ENCODE results near the gene DAZ3. TPM values are rescaled to one million over a fixed set of nuclear protein-coding genes. Genes with fewer than 3 reads are reported as not detected.
"Not testable (repeated sequence)": the region's sequence is repeated elsewhere in the genome, so short reads cannot be mapped to it uniquely, and the experiment has no call there.

DAZ3 gene
- polyA plus RNA-seq (2013, experiment 1 of 2): not detected
- not detected for polyA plus RNA-seq (2013, experiment 2 of 2)

DNA sequence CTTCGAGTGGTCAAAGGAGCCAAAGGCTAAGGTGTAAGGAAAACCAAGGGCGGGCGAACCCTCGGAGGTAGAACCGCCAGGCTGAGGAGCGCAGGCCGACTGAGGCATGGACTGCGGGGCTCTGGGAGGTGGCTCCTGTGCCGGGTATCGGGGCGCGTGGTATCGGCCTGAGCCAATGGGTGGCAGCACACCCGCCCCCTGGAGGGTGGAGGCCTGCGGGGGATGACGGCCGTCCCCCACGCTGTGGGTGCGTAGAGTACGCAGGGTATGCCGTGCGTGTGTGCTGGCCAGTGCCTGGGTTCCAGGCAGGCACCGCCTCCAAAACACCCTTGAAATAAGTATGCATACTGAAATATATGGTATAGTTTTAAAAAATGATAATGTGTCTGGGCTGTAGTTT, at the start of gene DAZ3:
DAZ3 (minus strand) TSS at position 101 of the 400 bp plus-strand sequence. CDS start 208 bp downstream, outside the sequence.
- H3K18ac ChIP-seq (ENCODE audit: low read length); H3K4me3 ChIP-seq (ENCODE audit: low read length); H2BK15ac ChIP-seq (replicated peaks; ENCODE audit: low read depth); DNase-seq; H3K23ac ChIP-seq (ENCODE audit: low read length); H4K5ac ChIP-seq (ENCODE audit: low read length); H3K4ac ChIP-seq (ENCODE audit: low read depth, low read length); H4K8ac ChIP-seq (ENCODE audit: low read depth, low read length); H2BK120ac ChIP-seq (ENCODE audit: low read depth, low read length); H3K9ac ChIP-seq (ENCODE audit: low read length); H3K27ac ChIP-seq (ENCODE audit: low read depth, low read length); H3K79me1 ChIP-seq (ENCODE audit: low read length); H2BK5ac ChIP-seq (ENCODE audit: low read length); H3K56ac ChIP-seq (ENCODE audit: low read length); H3K36me3 ChIP-seq (ENCODE audit: control insufficient read depth, insufficient read depth, low read length); H3K4me1 ChIP-seq (ENCODE audit: control insufficient read depth, low read depth, low read length); H3K27me3 ChIP-seq (ENCODE audit: insufficient read depth, low read length, poor library complexity); H3K4me2 ChIP-seq (ENCODE audit: low read length); H2AK5ac ChIP-seq (ENCODE audit: low read length); H3K79me2 ChIP-seq (ENCODE audit: control insufficient read depth, insufficient read depth, low read length): not testable (repeated sequence)
- WGBS (ENCODE audit: extremely low coverage, insufficient coverage, low lambda C conversion rate): no CpG with 5 or more reads among the region's 23 CpGs

DNA sequence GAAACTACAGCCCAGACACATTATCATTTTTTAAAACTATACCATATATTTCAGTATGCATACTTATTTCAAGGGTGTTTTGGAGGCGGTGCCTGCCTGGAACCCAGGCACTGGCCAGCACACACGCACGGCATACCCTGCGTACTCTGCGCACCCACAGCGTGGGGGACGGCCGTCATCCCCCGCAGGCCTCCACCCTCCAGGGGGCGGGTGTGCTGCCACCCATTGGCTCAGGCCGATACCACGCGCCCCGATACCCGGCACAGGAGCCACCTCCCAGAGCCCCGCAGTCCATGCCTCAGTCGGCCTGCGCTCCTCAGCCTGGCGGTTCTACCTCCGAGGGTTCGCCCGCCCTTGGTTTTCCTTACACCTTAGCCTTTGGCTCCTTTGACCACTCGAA, 20.4 kb upstream of the DAZ3 start, which contains the start of gene DAZ4:
DAZ4 (plus strand) TSS at position 301 of the 400 bp plus-strand sequence. CDS start 208 bp downstream, outside the sequence.
- H3K79me1 ChIP-seq (ENCODE audit: low read length); H2BK5ac ChIP-seq (ENCODE audit: low read length); H3K23ac ChIP-seq (ENCODE audit: low read length); H3K18ac ChIP-seq (ENCODE audit: low read length); H3K36me3 ChIP-seq (ENCODE audit: control insufficient read depth, insufficient read depth, low read length); H3K27ac ChIP-seq (ENCODE audit: low read depth, low read length); H4K5ac ChIP-seq (ENCODE audit: low read length); DNase-seq; H3K27me3 ChIP-seq (ENCODE audit: insufficient read depth, low read length, poor library complexity); H3K4ac ChIP-seq (ENCODE audit: low read depth, low read length); H3K56ac ChIP-seq (ENCODE audit: low read length); H3K4me1 ChIP-seq (ENCODE audit: control insufficient read depth, low read depth, low read length); H3K79me2 ChIP-seq (ENCODE audit: control insufficient read depth, insufficient read depth, low read length); H3K9ac ChIP-seq (ENCODE audit: low read length); H2AK5ac ChIP-seq (ENCODE audit: low read length); H2BK15ac ChIP-seq (replicated peaks; ENCODE audit: low read depth); H3K4me2 ChIP-seq (ENCODE audit: low read length); H3K4me3 ChIP-seq (ENCODE audit: low read length); H2BK120ac ChIP-seq (ENCODE audit: low read depth, low read length); H4K8ac ChIP-seq (ENCODE audit: low read depth, low read length): not testable (repeated sequence)
- WGBS (ENCODE audit: extremely low coverage, insufficient coverage, low lambda C conversion rate): no CpG with 5 or more reads among the region's 23 CpGs

DNA sequence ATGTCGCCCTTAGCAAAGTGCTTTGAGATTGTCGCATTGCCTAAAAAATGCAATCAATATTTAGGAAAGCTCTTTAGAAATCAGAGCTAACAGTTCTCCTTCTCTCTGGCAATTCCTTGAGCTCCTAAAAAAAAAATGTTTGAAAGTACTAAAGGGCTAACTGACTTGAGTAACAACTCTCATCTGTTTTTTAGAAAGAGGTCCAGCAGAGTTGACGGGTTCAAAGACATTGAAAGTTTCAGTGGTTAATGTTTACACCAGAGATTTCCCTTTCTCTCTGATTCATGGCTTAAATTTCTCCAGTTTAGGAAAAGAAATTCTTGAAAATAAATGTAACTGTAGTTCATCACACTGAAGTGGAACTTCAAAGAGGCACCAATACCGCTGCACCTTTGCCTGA, 11.9 kb upstream of the DAZ3 start:
- not testable (repeated sequence) for H3K27ac ChIP-seq (ENCODE audit: low read depth, low read length); DNase-seq; H3K4me2 ChIP-seq (ENCODE audit: low read length); H3K56ac ChIP-seq (ENCODE audit: low read length); H3K27me3 ChIP-seq (ENCODE audit: insufficient read depth, low read length, poor library complexity); H2BK5ac ChIP-seq (ENCODE audit: low read length); H3K9ac ChIP-seq (ENCODE audit: low read length); H2BK15ac ChIP-seq (replicated peaks; ENCODE audit: low read depth); H3K18ac ChIP-seq (ENCODE audit: low read length); H4K8ac ChIP-seq (ENCODE audit: low read depth, low read length); H3K36me3 ChIP-seq (ENCODE audit: control insufficient read depth, insufficient read depth, low read length); H2BK120ac ChIP-seq (ENCODE audit: low read depth, low read length); H2AK5ac ChIP-seq (ENCODE audit: low read length); H3K4me3 ChIP-seq (ENCODE audit: low read length); H3K79me2 ChIP-seq (ENCODE audit: control insufficient read depth, insufficient read depth, low read length); H3K23ac ChIP-seq (ENCODE audit: low read length); H4K5ac ChIP-seq (ENCODE audit: low read length); H3K4me1 ChIP-seq (ENCODE audit: control insufficient read depth, low read depth, low read length); H3K4ac ChIP-seq (ENCODE audit: low read depth, low read length); H3K79me1 ChIP-seq (ENCODE audit: low read length)
- no CpG with 5 or more reads among the region's 4 CpGs for WGBS (ENCODE audit: extremely low coverage, insufficient coverage, low lambda C conversion rate)

DNA sequence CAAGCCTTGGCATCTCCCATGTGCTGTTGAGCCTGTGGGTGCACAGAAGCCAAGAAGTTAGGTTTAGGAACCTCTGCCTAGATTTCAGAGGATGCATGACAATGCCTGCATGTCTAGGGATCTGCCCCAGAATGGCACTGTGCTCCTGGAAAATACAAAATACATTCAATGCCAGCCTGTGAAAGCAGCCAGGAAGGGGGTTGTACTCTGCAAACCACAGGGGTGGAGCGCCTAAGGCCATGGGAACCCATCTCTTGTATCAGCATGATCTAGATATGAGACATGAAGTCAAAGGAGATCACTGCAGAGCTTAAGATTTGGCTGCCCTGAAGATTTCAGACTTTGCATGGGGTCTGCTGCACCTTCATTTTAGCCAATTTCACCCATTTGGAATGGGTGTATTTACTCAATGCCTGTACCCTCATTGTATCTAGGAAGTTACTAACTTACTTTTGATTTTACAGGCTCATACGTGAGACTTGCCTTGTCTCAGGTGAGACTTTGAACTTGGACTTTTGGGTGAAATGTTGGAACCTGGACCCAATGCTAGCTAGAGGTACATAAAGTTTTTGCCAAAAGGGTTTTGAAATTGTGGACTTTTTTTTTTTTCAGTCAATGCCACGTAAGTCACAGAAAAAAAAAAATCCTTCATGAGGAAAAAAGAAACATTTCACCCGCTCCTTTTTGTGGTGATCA, 11.1 kb upstream of the DAZ3 start:
- not testable (repeated sequence) for H3K4me1 ChIP-seq (ENCODE audit: control insufficient read depth, low read depth, low read length); H3K18ac ChIP-seq (ENCODE audit: low read length); H2BK5ac ChIP-seq (ENCODE audit: low read length); H2BK120ac ChIP-seq (ENCODE audit: low read depth, low read length); H3K79me1 ChIP-seq (ENCODE audit: low read length); H3K27ac ChIP-seq (ENCODE audit: low read depth, low read length); H3K56ac ChIP-seq (ENCODE audit: low read length); H3K36me3 ChIP-seq (ENCODE audit: control insufficient read depth, insufficient read depth, low read length); H3K4ac ChIP-seq (ENCODE audit: low read depth, low read length); DNase-seq; H3K23ac ChIP-seq (ENCODE audit: low read length); H3K79me2 ChIP-seq (ENCODE audit: control insufficient read depth, insufficient read depth, low read length); H3K4me2 ChIP-seq (ENCODE audit: low read length); H3K4me3 ChIP-seq (ENCODE audit: low read length); H2BK15ac ChIP-seq (replicated peaks; ENCODE audit: low read depth); H4K5ac ChIP-seq (ENCODE audit: low read length); H3K27me3 ChIP-seq (ENCODE audit: insufficient read depth, low read length, poor library complexity); H3K9ac ChIP-seq (ENCODE audit: low read length); H2AK5ac ChIP-seq (ENCODE audit: low read length); H4K8ac ChIP-seq (ENCODE audit: low read depth, low read length)
- WGBS (ENCODE audit: extremely low coverage, insufficient coverage, low lambda C conversion rate): no CpG with 5 or more reads among the region's 4 CpGs

- H3K79me1 ChIP-seq (ENCODE audit: low read length); H3K4me1 ChIP-seq (ENCODE audit: control insufficient read depth, low read depth, low read length); H3K56ac ChIP-seq (ENCODE audit: low read length); H2BK120ac ChIP-seq (ENCODE audit: low read depth, low read length); H3K4me3 ChIP-seq (ENCODE audit: low read length); H3K4me2 ChIP-seq (ENCODE audit: low read length); H4K5ac ChIP-seq (ENCODE audit: low read length); H3K27ac ChIP-seq (ENCODE audit: low read depth, low read length); H2AK5ac ChIP-seq (ENCODE audit: low read length); H2BK15ac ChIP-seq (replicated peaks; ENCODE audit: low read depth); H3K9ac ChIP-seq (ENCODE audit: low read length); DNase-seq; H3K36me3 ChIP-seq (ENCODE audit: control insufficient read depth, insufficient read depth, low read length); H3K18ac ChIP-seq (ENCODE audit: low read length); H3K23ac ChIP-seq (ENCODE audit: low read length); H2BK5ac ChIP-seq (ENCODE audit: low read length); H4K8ac ChIP-seq (ENCODE audit: low read depth, low read length); H3K4ac ChIP-seq (ENCODE audit: low read depth, low read length); H3K27me3 ChIP-seq (ENCODE audit: insufficient read depth, low read length, poor library complexity); H3K79me2 ChIP-seq (ENCODE audit: control insufficient read depth, insufficient read depth, low read length): not testable (repeated sequence)
- no CpG with 5 or more reads among the region's 3 CpGs for WGBS (ENCODE audit: extremely low coverage, insufficient coverage, low lambda C conversion rate)
These were observed 8.6 kb upstream of the DAZ3 start for GRCh38 chrY:24821836-24822235.
